NCI-H2171 treated with DMSO at 0.1 percent for 48 hours (cell line): ENCODE data around the gene SCNN1B.

Experiments used
- DNase-seq: peaks from one replicate; lab custom pipeline; 2025; lab: John Stamatoyannopoulos, UW

SCNN1B gene

DNA sequence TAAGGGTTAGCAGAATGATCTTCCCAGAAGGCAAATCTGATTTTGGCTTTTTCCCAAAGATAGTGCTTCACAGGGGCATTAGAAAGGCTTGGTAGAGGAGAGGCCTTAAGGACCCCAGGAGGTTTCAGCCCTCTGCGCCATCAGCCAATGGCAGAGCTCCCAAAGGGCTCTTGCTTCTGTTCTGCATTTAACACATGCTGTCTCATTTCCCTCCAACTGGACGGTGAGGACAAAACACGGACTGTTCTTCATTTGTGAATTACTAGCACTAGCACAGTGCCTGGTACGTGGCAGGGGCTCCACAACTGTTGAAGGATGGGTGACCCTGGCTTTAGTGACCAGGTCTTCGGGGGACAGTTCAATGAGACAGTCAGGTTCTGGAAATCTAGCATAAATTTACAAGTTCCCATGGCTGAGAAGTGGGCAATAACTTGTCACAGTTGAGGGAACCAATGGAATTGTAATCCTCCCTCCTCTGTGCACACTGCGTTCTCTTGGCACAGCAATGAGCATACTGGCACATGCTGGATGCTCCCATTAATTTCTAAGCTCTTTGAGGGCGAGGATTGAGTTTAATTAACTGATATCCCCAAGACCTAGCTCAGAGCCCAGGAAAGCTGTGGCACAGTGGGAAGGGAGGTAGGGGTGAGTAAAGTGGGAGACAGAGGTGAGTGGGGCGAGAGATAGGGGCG lies 105.5 kb downstream of the SCNN1B start:
- DNase-seq: no peak

DNA sequence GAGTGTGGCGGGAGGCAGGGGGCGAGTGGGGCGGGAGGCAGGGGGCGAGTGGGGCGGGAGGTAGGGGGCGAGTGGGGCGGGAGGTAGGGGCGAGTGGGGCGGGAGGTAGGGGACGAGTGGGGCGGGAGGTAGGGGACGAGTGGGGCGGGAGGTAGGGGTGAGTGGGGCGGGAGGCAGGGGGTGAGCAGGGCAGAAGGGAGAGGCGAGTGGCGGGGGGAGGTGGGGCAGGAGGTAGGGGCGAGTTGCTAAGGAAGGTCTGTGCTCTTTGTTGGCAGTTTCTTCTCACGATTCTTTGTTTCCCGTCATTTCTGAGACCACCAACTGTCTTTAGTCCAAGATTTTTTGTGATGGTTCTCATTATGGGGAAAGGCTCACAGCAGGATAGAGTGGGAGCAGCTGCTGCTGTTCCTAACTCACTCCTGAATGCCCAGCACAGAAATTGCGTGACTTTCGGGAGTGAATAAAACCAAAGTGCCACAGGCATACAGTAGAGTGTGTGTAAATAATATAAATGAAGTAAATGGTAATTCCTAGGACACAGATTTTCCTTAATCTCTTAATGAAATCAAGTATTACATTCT lies 106.2 kb downstream of the SCNN1B start:
- DNase-seq: peak; percentile 83

DNA sequence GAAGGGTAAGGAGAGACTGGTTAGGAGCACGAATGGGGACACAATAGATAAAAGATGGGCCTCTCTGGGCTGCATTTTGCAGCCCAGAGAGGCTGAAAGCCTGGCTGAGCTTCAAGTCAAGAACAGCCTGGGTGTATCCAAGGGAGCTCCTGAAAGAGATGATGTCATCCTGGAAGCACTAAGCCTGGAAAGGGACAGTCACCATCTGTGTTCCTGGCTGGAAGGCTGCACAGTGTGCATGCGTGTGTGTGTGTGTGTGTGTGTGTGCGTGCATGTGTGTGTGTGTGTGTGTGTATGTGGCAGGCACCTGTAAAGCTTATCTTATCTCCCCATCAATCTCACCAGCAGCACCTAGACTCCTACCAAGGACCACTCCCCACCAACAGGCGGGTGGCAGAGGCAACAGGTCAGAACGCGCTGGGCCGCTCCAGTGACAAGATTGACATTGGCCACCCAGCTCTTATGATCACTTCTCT lies 106.8 kb downstream of the SCNN1B start:
- DNase-seq: peak; percentile 97

DNA sequence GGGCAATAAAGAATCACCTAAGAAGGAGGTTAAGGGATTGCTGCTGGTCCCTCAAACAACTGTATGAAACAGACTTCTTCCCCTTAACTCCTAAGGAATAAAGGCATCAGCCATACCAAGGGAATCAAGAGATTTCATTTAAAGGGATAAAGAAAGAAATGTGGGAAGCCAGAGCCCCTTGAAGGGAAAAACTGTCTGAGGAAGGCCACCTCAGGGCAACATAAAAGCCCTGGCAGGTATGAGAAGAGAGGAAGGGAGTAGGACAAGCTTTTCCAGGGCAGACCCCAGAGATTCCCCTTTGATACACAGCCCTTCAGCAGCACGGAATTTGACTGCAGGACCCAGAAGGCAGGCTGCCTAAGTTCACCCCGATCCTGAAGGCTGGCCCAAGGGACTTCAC lies 107.4 kb downstream of the SCNN1B start:
- DNase-seq: no peak

DNA sequence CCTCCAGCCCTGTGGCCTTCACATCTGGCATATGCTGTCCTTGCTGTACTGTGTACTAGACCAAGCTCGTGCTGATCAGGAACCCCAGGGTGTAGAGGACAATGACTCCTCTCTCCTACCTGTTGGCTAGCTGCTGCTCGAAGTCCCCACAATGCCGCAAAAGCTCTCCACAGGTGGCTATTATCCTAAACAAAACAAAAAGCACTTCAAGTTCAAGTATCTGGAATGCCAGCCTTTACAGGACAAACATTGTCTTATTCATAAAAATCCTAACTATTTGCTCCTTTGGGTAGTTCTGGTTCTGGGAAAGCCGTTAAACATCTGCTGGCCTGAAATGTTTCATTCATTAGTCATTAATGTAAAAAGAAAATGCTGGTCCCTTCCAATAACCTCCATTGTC lies 108.1 kb downstream of the SCNN1B start:
- DNase-seq: no peak

DNA sequence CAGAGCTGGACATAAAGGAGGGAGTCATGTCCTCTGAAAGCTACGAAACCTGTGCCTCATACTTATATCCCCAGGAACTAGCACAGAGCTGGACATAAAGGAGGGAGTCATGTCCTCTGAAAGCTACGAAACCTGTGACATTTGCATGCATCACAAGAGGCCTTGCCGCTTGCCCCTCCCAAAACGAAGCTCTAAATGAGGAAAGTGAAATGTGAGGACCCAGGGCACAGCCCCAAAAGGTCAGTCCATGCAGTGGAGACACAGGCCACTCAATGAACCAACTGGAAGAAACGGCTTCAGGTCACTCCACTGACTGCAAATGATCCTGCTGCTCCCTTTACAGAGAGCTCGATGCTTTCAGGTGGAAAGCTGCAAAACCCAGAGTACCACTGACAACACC lies 112.6 kb downstream of the SCNN1B start:
- no peak for DNase-seq

DNA sequence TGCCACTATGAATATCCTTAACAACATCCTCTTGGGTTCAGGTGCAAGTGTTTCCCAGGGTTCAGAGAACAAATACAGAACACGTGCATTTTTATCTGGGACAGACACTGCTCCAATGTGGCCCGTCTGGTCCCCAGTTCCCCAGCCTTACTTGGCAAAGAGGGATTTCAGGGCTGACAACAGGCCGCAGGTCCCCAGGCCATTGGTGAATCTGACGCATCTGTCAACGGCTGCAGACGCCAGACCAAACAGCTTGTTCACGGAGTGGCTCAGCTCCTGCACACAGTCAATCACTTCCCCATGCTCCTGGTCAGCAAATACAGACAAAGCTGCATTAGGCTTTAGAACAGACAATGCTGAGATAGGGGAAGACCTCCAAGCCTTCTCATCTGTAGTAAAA lies 114.7 kb downstream of the SCNN1B start:
- DNase-seq: no peak

DNA sequence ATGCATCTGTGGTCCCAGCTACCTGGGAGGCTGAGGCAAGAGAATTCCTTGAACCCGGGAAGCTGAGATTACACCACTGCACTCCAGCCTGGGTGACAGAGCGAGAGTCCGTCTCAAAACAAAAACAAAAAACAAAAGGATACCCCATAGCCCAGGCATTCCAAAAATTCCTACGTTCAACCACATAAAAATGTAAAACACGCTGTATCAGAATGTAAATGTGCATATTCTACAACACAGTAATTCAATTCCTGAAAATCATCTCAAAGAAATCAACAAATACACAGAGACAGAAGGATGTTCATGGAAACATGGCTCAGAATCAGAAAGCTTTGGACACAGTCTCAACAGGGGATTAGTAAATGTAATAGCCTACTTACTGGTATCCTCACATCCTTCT lies 117.9 kb downstream of the SCNN1B start:
- DNase-seq: no peak

DNA sequence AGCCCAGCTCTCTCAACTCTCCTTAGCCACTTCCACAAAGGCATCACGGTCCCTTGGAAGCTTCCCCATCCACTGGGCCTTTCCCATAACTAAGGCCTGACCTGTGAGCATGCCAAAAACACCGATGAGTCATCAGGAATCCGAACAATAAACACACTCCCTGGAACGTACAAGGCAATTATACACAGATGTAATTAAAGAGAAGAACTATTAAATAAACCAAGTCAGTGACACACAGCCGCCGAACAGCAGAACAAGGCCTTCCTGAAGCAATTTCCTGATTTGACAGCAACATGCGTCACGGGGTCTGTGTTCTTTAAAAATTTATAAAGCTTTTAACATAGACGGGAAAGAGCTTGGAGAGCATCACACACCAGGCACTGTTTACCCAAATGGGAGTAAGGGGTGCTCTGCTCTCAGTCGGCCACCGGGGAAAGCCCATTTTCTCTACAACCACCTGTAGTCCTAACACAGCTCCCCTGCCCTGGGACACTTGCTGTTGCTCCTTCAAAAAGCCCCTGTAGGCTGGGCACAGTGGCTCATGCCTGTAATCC lies 121.5 kb downstream of the SCNN1B start:
- DNase-seq: peak; percentile 29

DNA sequence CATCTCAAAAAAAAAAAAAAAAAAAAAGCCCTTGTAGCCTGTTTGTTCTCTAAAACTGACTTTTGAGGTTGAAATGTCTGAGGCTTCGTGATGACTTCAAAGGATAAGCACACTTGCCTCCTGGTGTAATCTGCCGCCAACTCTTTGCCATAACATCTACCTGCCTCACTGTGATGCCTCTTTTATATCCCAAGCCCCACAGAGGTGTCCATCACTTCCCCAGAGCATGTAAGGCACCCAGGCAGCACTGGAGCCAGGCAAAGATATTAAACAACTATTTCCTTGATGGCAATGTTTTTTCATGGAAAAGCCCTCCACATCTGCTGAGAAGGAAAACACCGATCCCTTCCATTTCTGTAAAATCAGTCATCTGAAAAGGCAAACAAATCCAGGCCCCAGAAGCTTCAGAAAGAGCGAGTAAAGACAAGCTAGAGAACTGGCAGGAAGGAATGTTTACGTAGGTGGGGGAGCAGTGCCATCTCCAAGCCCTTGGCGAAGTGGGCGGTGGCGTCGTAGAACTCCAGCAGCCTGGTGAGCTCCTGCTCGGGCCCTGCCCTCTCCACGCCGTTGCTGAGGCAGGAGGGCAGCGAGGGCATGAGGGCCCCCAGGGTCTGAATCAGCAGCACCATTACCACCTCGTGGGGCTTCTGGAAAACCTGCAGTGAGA lies 122.3 kb downstream of the SCNN1B start:
- peak; percentile 90 for DNase-seq

DNA sequence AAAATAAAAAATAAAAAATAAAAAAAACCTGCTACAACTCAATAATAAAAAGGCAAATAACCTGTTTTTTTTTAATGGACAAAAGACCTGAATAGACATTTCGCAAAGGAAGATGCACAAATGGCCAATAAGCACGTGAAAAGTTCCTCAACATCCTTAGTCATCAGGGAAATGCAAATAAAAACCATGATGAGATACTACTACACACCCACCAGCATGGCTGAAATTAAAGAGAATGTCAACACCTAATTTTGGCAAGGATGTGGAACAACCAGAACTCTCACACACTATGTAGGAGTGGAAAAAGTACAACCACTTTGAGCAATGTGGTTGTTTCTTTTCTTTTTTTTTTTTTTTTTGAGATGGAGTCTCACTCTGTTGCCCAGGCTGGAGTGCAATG lies 126.2 kb downstream of the SCNN1B start:
- DNase-seq: no peak
